HG03066 (cell line): ENCODE data around the gene RFX3.

ENCODE experiments used
- ATAC-seq: cut with Tn5 transposase; IDR thresholded peaks from one replicate; pipeline ENCODE4 v1.9.1; 2021; ENCODE audit warnings: low read depth; ENCODE audit not compliant: unreplicated experiment

The RFX3 gene

DNA sequence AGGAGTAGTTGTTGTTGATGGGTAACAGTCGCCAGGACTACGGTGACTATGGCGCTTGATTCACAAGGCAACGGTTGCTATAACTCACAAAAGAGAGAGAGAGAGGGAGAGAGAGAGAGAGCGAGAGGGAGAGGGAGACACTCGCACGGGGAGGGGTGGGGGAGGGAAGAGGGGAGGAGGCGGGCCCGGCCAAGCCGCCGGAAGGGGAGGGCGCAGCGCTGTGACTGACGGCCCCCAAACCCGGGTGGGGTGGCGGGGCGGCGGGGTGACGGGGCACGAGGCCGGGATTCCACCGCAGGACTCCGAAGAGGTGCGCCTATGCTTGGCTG is at the start of gene RFX3:
Gene RFX3, minus strand, starts transcription at position 166 of the 329 bp plus-strand sequence. CDS start 130,413 bp downstream, outside the sequence.
- ATAC-seq = peak; percentile 44

DNA sequence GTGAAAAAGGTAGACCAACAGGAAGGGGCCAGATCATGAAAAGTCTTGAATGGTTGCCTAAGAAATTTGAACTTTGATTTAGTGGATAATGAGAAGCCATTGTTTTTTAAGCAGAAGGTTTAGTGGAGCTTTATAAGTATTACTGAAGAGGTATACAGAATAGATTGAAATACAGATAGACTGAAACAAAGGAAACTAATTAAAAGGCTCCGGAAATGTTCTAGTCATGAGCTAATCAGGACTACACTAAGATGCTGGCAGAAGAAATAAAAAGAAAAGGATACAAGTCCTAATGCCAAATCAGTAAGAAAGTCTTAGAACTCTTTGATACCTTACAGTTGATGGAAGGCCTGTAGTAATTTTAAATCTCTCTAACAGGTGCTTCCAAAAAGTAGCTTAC is 45.7 kb upstream of the RFX3 start:
- no peak for ATAC-seq

DNA sequence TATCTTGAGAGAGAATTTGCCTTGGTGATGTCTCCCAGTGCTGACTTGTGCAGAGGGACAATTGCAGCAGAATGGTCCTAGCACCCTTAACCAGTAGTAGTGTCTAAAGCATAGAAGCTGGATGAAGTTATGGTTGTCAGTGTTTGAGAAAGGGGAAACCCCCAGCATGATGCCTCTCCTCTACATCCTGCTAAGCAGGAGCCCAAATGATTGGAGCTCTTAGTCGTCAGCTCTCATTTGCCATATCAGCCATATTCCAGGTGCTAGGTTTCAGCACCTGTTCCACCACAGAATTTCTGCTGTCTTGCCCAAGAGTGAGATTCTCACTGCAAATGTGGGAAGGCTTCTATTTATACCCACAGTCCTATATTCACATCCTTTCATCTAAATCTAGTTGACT is 43.7 kb upstream of the RFX3 start:
- ATAC-seq = no peak

DNA sequence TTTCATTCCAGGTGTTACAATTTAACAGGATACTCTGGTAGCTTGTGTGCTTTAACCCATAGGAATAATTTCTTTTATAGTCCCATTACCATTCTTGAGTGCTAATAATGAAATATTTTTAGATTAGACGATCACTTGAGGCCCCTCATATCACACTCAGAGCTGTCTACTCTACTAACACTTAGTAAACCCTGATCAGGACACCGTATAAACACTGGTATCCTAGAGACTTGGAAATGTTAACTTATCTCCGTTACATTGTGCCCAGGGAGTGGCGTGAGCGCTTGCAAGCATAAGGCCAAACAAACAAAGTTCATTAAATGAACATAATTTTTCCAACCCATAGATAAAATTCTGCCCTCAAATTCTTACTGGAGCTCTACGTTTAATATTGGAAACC is 42.2 kb upstream of the RFX3 start:
- ATAC-seq = no peak

DNA sequence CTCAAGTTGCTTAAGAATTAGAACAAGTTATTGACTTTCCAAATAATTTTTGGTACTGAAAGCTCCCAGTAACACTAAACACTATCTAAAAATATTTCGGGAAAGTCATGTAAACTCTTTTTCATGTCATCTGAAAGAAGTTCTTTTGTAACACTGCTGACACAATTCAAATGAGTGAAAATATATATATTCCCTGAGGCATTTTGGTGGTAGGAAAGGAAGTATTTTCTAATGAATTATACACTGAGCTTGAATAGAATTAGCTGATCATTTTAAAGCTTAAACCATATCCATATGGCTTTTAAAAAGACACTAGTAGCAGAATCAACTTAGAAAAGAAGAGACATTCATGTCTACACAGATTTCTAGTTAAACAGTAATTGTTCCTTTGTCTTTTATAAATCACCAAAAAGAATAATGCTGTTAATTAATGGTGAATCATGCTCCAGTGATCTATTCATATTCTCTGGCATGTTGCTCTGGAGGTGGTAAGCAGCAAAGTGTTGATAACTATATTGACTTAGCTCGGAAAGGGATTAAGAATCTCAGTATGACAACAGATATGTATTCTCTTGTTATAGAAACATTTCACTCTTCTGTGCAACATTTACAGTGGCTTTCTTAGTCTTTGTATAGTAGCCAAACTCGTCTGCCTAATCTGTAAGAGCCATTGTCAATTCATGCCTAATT is 27.4 kb upstream of the RFX3 start:
- ATAC-seq = no peak

DNA sequence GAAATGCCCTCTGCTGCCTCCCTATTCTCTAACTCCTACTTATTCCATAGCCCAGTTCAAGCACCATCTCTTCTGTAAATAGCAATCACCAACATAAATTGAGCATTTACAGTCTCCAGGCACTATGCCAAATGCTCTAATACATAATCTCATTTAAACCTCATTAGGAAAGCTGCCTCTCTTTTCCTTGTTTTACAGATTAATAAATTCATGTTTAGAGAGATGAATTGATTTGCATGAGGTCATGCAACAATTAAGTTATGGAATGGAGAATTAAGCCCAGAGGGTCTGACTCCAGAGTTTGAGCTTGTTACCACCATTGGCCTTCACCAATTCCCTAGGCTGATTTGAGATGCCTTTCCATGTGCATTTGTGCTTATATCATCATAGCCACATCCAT is 23.4 kb upstream of the RFX3 start:
- ATAC-seq = no peak

DNA sequence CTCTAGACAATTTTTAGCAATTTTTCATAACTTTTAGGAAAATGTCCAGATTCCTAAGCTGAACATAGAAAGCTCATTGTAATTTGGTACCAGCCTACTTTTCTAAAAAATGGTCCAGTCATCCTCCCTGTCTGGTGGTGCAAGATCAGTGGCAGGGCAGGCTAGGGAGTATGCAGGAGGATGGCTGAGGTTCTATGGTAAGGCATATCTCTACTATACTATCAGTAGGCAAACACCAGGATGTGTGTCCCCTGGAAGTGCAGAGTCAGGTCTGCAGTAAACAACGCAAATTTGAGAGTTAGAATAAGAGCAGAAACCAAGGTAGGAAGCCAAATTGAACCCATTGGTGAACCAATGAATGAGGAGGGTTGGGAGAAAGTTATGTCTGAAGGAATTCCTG is 22.8 kb upstream of the RFX3 start:
- ATAC-seq = no peak

DNA sequence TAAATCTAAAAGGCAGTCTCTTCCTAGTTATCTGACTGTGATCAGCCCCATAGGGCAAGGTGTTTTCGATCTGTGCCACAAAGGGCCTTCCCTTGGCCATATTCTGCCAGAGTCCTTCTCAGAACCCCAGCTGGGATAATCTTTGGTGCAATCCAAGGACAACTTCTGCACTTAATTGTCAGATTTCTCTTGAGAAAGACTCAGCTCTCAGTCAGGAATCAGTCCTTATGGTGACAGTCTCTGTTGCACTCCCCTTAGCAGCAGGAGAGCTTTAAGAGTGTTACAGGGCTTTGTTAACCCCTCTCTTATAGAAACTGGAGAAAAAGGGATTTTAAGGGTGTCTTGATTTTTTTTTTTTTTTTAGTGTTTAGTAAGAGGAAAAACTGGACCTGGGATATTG is 15.4 kb upstream of the RFX3 start:
- ATAC-seq = no peak

DNA sequence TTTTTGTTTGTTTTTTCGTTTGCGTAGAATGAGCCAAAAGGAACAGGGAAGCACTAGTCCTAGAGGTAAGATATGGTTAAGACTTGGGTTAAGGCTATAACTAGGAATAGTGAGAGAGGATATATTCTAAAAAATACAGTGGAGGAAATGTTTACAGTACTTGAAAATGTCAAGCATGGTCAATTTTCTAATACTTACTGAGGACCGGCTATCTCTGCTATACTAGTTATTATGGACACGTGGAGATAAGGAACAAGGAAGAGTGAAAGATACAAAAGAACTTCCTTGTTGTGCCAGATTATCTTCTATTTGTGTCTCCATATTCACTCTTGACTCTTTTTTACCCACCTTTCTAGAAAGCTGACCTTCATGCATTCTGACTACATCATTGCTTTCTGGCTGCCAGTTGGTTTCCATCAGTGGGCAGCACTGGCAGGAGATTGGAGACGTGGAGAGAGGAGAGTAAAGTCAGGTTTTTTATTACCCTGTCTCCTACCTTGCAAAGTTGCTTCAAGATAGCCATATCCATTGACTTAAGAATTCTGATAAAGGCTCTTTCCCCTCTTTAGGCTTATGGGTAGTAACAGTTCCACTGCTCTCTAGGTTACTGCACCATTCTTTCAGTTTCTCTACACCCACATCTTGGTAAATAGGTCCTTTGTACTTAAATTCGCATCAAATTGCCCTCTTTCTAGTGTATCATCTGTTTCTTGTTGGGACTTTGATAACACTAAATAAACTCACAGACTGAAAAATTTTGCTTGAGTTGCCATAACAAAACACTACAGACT is 9.0 kb upstream of the RFX3 start:
- no peak for ATAC-seq

DNA sequence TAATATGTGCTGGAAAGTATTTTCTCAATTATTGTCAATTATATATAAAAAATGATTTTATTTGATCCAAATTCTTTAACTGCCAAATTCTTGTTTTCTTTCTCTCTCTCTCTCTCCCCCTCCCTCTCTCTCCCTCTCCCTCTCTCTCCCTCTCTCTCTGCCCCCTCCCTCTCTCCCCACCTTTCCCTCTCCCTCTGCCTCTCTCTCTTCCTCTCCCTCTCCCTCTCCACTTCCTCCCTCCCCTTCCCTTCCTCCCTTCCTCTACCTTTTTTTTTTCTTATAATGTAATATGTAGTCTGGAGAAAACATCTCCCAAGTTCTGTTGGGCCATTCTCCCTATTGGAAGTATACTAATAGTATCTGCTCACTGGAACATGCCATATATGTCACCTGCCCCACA is 6.4 kb upstream of the RFX3 start:
- ATAC-seq = no peak

DNA sequence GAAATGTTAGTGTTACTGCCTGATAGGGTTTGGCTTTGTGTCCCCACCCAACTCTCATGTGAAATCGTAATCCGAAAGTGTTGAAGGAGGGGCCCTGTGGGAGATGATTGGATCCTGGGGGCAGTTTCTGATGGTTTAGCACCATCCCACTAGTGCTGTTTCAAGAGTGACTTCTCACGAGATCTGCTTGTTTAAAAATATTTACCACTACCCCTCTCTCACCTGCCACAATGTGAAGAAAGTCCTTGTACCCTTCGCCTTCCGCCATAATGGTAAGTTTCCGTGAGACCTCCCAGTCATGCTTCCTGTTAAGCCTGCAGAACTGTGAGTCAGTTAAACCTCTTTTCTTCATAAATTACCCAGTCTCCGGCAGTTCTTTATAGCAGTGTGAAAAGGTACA is 2.6 kb upstream of the RFX3 start:
- no peak for ATAC-seq

DNA sequence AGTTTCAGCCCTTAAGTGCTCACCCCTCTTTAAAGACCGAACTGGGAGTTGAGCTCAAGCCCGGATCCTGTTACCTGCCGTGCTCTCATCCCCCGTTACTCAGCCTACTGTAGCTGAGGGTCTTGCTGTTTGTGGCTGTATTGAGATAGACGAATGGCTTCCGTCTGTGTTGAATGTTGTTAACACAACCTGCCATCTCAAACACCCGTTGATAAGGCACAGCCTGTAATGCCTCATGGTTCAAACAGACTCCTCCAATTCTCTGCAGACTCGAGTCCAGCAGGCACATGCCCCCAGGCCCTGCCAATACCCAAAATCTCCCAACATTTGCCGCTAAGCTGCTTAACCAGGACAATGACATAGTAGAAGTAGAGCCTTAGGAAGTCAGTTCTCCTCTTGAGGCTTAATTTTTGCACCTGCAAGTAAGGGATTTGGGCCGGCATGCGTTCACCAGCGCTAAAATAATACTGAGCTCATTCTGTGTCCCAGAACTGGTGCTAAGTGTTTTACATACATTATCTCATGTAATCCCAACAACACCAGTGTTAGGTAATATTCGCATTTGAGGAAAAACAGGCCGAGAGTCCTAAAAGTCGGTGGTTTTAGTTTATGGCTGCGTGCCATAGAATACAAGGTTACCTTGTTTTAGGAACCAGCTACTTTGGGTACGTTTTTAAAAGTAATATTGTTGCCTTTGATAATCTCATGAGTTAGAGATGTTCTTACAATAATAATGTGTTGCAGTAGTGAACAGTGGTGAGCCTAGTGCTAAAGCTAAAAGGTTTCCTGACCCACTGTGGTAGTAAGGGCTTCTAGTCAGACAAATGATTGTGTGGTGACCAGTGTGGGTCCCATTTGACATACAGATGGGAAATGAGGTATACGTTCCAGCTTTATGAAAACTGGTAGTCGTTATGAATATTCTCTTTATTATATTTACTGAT is 1.5 kb upstream of the RFX3 start:
- ATAC-seq = no peak

DNA sequence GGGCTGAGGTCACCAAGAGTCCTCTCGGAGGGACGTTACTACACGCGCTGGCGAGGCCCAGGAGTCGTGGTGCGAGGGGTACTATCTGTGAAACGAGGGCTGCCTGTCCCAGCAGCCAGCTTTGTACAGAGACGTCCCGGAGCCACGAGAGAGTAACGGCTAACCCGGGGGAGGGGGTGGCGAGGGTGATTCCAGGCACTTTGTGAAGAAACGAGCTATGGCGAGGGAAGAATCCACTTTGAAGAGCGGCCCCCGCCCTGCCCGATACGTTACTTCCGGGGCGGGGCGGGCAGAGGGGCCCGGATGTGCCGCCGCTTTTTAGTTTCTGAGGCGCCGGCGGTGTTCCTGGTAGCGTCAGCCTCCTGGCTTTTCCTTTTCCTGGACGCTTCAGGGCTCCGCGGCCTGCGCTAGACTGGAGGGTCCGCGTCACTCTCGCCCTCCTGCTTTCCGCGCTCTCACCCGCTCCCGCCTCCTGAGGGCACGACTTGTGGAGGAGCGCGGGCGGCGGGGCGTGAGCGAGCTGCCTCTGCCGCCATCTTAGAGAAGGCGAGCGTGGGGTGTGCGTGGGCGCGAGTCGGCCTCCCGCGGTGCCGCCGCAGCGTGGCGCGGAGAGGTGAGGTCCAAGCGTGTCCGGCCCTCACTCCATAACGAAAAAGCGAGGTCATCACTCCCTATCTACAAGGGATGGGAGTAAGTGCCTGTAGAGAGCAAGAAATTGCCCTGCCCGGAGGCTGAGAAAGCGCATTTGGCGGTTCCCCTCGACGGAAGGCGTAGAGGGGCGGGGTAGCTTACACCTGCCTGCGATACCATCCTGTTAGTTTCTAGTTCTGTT is 580 bp upstream of the RFX3 start:
- peak; percentile 59 for ATAC-seq

DNA sequence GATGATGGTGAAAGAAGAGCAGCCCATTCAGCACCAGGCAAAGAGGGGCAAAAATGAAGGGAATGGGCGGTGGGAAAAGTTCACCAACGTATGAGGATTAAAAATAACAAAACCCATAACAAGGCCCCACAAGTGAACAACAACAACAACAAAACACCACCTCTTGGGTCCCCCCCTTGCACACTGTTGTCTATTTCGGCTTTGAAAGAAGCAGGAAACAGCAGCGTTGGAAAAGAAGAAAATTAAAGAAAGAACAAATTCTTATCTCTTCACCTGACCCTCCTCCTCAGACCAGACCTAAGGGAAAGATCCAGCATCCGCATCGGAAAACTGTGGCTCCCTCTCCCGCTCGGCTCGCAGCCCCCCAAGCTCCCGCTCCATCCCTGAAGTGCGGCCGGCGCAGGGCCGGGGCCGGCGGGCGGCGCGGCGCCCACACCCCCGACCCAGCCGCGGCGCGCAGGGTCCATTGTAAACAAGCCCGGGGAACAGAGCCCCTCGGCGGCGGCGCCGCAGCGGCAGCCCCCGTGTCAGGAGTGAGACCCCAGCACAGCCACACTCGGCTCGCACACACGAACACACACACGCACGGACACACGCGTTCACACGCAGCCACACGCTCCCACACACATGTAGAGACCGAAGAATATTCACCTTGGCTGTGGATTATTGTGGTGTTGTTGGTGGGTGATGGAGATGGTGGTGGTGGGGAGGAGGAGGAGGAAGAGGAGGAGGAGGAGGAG is 535 bp downstream of the RFX3 start:
- no peak for ATAC-seq

DNA sequence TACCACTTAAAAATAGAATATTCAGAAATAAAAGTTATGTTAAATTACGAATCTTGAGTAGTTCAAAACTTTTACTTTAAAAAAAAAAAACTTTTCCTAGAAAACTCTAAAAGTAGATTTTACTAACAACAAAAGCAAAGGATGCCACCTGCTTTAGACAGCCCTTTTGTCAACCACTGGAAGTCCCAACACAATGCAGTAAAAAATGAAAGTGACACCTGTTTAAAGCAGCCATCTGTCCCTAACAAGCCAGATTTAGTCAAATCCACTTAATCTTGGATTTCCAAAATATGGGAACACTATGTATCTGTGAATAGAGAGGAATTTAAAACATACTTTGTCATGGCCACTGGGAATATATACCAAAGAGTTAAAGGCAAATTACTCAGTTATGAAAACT is 3.8 kb downstream of the RFX3 start:
- no peak for ATAC-seq

DNA sequence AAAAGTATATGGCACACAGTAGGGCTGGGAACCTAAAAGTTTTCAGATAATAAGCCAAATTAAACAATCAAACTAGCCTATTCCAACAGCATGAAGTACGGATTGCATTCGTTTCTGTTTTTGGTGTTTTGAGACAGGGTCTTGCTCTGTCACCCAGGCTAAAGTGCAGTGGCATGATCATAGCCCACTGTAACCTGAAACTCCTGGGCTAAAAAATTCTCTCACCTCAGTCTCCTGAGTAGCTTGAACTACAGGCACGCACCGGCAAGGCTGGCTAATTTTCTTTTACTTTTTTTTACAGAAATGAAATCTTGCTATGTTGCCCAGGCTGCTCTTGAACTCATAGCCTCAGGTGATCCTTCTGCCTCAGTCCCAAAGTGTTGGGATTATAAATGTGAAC is 5.2 kb downstream of the RFX3 start:
- ATAC-seq = no peak

DNA sequence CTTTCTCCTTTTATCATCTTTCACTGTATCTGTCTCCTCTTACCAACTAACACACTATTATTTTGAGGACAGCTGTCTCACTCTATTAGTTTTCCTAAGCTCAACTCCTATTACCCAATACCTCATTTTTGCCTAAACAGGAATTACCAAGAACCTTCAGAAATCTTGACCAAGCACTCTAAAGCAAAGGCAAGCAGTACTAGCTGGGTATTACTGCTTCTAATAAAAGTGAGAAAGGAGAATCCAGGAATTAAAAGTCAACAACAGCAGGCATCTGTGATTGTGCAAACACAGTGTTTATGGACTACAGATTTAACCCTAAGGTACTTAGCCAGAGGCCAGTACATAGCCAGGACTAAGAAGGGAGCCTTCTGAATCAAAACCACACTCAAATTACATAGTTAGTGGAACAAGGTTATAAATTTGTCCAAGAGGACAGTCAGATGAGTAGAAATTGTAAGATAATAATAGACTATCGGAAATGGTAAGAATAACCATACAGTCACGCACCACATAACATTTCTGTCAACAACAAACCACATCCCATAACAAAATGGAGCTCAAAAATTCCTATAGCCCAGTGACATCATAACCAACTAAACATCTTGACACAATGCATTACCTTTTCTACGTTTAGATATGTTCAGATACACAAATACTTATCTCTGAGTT is 8.3 kb downstream of the RFX3 start:
- no peak for ATAC-seq

DNA sequence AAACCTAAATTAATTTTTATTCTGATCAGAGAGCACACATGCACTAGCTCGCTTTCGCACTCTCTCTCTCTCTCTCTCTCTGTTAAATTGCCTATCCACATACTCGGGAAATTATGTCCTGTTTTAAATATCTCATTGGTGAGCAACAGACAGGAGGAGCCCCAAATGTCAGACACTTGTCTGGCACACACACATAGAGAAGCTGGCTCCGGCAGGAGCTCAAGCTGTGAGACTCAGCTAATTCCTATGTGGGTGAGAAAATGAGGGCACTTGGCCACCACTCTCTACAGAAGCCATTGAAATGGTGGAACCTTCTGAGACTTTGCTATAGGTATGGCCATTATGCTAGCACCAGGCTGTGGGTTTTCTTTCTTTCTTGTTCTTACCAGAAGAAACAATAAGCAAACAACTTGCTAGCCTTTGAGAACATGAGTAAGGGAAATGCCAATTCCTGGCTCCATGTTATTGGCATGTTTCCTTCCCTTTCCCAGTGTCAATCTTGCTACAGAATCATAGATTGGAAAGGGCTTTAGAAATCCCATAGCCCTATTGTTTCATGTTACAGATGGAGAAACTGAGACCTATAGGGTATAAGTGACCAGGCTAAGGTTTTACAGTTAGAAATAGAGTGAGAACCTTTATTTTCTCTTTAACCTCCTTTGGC is 9.0 kb downstream of the RFX3 start:
- no peak for ATAC-seq

DNA sequence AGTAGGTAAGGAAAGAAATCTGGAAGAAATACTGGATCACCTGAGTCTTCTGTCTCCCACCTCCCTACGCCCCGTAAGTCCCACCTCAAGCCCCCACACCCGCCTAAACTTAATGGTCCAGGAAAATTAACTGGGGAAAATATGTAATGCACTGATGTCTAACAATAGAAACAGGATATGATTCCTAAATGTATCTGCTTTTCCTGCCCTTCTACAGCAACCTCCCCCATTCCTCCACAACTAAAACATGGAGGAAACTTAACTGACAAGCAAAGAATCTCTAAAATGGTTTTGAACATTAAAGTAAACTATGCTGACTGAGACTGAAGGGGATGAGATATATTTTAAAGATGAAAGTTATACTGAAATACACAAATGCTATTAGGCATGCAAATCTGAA is 10.4 kb downstream of the RFX3 start:
- ATAC-seq = no peak
